ENCODE results near the gene MBD3.

MBD3 gene

DNA sequence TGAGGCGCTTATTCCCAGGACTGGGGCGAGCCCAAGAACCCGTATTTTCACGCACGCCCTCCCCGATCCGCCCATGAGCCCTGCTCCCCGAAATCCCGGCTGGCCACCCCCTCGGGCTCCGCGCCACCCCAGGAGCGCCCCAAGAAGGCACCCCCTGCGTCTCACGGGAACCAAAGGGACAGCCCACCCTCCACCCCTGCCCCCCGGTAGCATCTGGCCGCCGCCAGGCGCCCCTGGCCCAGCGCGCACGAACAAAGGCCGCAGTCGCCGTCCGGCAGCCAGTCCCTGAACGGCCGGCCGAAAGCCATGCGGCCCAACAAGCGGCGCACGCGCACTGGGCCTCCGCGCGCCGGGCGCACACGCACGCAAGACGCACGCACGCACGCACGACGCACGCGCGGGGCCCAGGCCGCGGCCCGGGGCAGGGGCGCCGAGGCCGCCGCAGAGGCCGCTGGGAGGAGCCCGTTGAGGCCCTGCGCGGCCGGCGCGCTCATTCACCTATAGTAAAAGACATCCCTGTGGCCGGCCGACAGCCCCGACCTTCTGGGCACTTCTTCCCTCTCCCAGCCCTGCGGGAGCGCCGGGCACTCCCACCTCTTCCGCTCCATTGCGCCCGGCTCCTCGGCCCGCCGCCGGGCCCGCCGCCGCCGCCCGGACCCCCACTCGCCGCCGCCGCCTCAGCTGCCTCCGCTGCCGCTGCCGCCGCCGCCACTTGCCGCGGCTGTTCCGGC is 476 bp downstream of the MBD3 start:
- DNase-seq = peak; percentile 91

DNA sequence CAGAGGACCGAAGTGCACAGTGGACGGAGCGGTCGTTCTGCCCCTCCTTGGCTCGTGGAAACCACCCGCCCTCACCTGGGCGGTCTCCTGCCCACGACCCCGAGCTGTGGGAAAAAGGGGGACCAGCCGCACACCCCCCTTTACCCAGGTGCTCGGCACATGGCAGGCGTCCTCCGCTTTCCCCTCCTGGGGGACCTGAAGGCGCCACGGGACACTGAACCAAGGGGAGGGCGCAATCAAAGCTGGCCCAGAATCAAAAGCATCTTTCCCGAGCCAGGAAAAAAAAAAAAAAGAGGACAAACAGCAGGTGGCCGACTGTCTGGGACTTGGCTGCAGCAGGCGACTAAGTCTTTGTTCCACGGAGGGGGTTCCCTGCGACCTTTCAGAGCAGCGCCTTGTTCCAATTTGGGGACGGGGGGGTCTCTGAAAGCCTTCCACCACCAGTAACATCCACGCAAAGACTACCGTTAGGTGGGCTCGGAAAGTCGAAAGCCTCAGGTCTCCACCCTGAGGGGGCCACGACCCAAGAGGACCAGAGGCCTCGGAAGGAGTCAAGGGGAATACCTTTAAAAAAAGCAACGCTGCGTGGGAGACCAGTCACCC is 1.1 kb downstream of the MBD3 start:
- peak; percentile 66 for DNase-seq

- peak; percentile 25 for DNase-seq
Measured at GRCh38 chr19:1590641-1591397, 1.8 kb downstream of the MBD3 start.

DNA sequence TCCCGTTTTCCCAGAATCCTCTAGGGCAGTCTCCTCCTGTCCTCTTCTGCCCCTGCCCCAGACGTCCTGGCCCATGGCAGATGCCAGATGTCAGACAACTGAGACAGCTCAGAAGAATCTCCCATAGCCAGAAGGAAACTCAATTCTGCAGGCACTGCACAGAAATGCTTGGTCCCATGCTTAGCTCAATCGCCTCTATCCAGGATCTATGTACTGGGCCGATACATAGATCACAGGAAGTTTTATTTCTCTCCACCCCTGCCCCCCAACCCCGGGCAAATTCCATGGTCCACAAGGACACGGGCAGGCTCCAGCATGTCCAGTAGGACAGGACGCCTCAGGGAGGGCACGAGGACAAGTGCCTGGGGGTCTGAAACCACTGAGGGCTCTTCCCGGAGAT is 4.8 kb downstream of the MBD3 start:
- no peak for DNase-seq

- DNase-seq = no peak
Measured at GRCh38 chr19:1585243-1585580, 7.5 kb downstream of the MBD3 start.

DNA sequence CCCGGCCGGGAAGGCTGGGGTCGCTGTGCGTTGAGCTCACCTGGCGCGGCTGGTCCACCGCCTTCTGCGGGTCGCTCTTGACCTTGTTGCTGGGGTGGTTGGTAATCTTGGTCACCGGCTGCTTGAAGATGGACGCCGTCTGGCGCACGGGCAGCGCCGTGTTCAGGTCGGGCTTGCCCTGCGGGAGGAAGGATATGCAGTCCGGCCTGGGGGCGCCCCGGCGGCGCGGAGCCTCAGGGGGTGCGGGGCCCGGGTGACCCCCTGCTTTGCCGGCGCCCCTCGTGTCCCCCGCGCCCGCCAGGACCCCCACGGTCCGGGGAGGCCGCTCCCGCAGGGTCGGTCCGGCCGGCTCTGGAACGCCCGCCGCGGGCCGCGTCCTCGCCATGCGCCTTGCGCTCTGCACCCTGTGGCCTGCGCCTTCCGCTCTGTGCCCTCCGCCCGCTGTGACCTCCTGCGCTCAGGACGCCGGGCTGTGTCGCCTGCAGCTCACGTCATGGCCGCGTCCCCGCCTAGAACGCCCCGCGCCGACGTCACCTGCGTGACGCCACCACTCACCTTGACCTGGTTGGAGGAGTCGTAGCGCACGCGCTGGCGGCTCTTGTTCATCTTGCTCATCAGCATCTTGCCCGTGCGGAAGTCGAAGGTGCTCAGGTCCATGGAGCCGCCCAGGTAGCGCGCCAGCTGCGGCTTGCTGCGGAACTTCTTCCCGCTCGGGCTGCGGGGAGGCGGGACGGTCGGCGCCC is 8.0 kb downstream of the MBD3 start:
- DNase-seq = no peak

GRCh38 chr19:1582201-1582600 is 10.5 kb downstream of the MBD3 start:
- peak; percentile 48 for DNase-seq

DNA sequence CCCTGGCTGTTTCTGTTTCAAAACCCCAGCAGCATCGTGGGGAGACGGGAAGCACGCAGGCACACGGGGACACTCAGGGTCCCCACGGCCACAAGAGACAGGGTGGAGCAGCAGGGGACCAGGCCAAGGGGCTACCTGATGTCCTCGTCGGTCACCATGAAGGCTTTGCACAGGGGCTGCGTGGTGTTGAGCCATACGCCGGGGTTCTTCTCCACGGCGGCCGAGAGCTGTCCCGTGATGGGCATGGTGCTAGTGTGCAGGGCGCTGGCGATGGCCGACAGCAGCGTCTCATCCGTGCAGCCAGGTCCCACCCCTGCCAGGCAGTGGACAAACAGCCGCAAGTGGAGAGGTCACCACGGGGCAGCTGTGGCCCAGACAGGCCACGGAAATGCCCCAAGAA is 11.7 kb downstream of the MBD3 start:
- no peak for DNase-seq

GRCh38 chr19:1580382-1580781 is 12.3 kb downstream of the MBD3 start:
- no peak for DNase-seq

DNA sequence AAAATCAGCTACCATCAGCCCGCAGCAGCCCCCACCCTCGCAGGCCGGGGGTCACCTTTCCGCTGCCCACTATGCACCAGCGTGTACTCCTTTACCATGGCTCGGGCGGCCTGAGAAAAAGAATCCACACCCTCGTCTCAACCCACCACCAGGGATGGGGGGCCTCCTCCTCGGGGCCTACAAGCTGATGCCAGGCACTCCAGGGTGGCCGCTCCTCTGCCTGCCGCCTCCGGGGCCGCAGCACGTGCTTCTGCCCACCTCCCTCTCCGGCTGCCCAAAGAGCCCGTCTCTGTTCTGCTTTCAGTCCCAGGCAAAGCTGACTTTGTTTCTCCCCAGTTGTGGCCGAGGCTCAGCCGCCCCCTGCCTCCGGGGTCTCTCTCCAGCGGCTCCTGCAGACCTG is 13.4 kb downstream of the MBD3 start:
- no peak for DNase-seq

- DNase-seq = no peak
Measured at GRCh38 chr19:1577929-1578618, 14.6 kb downstream of the MBD3 start.

GRCh38 chr19:1577090-1577928 is 15.4 kb downstream of the MBD3 start:
- no peak for DNase-seq

DNA sequence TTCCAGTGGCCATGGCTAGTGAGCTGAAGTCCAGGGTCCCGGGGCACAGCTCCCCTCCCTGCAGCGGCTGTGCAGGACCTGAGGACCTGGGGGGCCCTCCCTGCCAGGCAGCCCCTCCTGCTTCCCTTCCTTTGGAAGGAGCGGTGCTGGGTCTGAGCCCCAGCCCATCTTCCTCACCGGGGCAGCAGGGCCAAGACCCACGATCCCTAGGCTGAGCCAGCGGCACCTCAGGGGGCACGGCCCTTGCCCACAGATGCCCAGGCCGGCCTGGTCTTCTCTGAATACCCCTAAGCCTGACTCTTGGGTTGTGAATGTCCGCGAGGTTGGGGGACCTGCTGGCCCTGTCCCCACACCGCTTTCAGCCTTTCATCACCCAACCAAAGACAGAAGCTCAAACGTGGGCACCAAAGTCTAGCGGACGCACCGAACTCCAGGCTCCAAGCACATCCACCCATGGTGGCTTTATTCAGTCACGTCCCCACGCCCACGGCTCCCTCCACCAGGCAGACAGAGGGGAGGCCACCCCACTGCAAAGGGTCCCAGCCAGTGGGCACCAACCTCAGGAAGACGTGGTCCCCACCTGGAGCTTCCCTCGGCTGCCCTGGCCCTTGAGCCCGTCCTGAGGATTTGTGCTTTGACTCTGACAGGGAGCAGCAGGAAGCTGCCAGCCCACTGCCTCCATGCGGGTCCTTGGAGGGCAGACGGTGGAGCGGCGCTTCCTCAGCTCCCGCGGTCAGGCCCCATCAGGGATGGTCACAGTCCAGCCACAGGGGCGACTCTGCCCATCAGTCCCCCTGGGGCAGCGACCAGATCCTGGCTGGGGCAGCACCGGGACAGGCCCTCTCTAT is 16.2 kb downstream of the MBD3 start:
- DNase-seq = no peak

DNA sequence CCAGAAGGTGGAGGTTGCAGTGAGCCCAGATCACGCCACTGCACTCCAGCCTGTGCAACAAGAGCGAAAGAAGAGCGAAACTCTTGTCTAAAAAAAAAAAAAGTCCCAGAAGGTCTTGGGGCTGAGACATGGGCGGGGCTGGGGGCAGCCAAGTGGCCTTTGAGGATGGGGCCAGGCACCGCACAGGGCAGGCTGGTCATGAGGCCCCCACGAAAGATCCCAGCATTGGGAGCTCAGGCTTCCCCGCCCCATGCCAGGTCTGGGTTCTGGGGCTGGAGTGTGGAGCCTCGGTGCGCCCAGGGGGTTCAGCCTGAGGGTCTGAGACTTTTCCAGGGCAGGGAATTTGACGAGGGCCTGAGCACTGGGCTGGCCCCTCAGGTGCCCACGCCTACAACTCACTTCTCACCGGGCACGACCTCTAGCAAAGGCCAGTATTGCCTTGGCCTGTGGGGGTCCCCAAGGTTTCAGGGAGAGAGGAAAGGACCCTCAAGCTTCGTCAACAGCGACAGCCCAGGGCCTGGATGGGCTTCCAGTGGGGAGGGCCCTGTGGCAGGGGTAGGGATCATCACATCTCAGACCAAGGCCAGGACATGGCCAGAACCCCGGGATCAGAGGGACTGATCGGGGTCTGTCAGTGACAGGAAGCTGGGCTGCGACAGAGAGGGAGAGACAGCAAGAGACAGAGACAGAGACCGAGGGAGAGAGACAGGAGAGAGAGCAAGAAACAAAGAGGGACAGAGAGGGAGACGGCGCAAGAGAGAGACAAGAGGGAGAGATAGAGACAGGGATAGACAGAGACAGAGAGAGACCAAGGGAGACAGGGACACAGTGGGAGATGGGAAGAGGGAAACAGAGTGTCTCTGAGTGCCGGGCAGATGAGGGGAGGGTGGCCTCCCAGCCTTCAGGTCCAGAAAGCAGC is 17.1 kb downstream of the MBD3 start:
- no peak for DNase-seq

DNA sequence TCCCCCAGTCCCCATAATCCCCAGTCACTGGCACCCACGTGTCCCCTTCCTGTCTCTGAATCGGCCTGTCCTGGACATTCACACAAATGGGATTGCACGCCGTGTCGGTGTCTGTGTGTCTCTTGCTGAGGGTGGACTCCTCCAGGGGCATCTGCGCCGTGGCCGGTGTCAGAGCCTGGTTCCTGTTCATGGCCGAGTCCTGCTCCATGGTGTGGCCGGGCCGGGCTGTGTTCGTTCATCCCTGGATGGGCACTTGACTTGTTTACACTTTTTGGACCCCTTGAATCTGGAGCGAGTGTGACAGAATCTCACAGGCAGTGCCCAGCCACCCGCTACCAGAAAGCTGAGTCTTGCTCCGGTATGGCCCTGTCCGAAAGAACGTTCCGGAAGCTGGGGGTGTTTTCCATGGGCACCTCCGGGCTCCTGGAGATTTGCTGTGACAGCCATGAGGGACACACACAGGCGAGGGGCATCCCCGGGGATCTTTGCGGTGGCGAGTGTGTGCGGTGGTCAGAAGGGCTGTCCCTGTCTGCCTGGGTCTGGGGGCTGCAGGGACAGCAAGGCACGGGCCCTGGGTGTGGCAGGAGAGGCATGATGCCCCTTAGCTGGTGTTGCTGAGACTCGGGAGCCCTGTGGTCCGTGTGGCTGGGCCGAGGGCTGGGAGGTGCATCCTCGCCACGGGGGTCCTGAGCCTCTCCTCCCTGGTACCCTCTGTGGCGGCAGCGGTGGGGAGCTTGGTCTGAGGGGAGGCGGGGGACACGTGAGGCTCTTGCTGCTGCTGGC is 18.1 kb downstream of the MBD3 start:
- no peak for DNase-seq

DNA sequence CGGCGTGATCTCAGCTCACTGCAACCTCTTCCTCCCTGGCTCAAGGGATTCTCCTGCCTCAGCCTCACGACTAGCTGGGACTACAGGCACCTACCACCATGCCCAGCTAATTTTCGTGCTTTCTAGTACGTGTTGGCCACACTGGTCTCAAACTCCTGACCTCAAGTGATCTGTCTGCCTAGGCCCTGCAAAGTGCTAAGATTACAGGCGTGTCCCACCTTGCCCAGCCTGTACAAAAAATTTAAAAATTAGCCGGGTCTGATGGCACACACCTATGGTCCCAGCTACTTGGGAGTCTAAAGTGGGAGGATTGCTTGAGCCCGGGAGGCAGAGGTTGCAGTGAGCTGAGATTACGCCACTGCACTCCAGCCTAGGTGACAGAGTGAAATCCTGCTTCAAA is 19.9 kb downstream of the MBD3 start:
- no peak for DNase-seq

- no peak for DNase-seq
Measured at GRCh38 chr19:1571358-1571757, 21.3 kb downstream of the MBD3 start.

- no peak for DNase-seq
Measured at GRCh38 chr19:1570836-1571235, 21.8 kb downstream of the MBD3 start.

DNA sequence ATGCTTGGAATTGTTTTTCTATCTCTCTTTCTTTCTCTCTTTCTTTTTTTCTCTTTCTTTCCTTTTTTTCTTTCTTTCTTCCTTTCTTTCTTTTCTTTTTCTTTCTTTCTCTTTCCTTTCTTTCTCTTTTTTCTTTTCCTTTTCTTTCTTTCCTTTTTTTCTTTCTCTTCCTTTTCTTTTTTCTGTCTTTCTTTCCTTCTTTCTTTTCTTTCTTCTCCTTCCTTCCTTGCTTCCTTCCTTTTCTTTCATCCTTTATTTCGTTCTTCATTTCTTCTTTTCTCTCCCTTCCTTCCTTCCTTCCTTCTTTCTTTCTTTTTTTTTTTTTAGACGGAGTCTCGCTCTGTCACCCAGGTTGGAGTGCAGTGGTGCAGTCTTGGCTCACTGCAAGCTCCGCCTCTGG is 22.7 kb downstream of the MBD3 start:
- no peak for DNase-seq

Data from COR-L47 (cell line).